ENCODE measurements around the gene PTGIR.

PTGIR gene

DNA sequence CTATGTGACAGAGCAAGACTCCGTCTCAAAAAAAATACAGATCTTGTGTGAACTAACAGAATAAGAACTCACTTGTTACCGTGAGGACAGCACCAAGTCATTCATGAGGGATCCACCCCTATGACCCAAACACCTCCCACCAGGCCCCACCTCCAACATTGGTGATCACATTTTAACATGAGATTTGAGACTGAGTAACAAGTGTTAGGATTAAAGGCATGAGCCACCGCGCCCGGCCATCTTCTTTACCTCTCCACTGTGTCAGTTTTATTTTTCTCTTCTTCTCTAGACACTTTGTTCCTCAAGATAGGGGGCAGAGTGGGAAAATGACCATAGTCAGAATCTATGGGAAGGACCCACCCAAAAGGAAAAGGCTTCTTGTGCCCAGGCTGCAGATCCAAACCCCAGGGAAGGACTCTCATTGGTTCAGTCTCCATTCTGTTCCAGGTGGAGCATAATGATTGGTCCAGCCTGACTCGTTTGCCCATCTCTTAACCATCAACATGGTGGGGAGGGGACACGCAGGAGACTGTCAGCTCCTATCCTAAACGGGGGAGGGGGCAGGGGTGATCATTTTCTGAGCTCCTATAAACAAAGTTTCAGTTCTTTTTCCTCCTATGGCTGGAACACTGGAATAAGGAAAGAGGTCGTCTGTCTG, 25.0 kb downstream of the PTGIR start:
- DNase-seq: no peak

DNA sequence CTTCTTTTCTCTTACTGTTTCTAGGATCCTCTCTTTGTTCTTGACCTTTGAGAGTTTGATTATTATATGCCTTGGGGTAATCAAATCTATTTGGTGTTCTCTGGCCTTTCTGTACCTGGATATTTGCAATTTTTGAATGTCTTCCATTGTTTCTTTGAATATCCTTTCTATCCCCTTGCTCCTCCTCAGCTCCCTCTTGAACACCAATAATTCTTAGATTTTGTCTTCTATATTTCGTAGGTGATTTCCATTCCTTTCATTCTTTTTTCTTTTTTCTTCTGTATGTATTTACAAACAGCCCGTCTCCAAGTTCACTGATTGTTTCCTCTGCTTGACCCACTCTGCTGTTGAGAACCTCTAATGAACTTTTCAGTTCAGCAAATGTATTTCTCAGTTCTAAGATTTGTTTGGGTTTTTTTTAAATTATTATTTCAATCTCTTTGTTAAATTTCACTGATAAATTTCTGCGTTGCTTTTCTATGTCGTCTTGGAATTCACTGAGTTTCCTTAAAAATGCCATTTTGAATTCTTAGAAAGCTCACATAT, 26.4 kb downstream of the PTGIR start:
- no peak for DNase-seq

DNA sequence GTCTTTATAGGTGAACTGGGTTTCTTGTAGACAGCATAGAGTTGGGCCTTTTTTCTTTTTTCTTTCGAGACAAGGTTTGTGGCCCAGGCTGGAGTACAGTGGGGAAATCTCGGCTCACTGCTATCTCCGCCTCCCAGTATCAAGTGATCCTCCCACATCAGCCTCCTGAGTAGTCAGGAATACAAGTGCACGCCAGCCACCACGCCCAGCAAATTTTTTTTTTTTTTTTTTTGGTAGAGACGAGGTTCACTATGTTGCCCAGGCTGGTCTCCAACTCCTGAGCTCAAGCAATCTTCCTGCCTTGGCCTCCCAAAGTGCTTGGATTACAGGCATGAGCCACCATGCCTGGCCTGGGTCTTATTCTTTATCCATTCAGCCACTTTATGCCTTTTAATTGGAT, 28.9 kb downstream of the PTGIR start:
- DNase-seq: no peak

DNA sequence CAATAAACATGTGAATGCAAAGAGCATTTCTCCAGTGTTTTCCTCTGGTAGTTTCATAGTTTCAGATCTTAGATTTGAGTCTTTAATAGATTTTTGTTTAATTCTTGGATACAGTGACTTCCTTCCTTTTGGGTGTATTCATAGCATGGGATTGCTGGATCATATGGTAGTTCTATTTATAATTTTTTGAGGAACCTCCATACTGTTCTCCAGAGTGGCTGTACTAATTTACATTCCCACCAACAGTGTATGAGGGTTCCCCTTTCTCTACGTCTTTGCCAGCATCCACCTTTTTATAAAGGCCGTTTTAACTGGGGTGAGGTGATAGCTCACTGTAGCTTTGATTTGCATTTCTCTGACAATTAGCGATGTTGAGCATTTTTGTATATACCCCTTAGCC, 33.0 kb downstream of the PTGIR start:
- no peak for DNase-seq

DNA sequence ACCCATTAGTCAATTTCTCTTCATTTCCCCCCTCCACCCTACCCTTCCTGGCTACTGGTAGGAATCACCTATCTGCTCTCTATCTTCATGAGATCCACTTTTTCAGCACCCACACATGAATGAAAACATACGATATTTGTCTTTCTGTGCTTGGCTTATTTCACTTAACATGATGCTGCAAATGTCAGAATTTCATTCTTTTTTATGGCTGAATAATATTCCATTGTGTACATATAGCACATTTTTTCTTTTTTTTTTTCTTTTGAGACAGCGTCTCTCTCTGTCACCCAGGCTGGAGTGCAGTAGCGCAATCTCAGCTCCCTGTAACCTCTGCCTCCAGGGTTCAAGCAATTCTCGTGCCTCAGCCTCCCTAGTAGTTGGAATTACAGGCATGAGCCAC, 33.6 kb downstream of the PTGIR start:
- no peak for DNase-seq

DNA sequence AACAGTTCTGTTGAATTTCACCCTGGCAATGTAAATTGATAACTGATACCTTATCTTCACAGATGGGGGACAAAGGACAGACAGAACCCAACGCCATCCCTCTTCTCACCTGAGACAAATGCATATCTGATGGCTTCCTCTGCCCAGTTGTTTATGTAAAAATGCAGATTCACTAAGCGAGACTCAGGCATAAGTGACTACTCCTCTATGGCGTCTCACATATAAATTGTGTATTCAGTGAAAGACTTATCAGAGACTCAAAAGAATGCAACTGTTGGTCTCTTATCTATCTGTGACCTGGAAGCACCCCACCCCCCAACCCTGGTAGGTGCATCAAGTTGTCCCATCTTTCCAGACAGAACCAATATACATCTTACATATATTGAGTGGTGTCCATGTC, 37.0 kb downstream of the PTGIR start:
- DNase-seq: no peak

DNA sequence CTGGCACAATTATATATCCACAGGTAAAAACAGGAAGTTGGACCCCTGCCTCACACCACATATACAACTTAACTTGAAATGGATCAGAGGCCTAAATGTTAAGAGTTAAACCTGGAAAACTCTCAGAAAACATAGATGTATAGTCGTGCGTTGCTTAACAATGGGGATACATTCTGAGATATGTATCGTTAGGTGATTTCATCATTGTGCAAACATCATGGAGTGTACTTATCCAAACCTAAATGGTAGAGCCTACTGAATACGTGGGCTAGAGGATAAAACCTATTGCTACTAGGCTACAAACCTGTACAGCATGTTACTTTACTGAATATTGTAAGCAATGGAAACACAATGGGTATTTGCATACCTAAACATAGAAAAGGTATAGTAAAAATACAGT, 38.6 kb downstream of the PTGIR start:
- DNase-seq: no peak

DNA sequence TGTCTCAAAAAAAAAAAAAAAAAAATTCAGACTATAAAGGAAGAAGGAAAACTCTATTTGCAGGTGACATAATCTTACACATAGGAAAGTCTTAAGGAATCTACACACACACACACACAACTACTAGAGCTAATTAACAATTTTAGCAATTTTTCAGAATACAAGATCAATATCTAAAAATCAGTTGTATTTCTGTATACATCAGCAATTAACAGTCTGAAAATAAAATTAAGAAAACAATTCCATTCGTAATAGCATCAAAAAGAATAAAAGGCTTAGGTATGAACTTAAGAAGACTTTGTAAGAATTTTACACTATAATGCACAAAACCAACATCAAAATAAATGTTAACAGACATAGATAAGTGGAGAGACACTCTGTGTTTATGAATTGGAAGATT, 39.4 kb downstream of the PTGIR start:
- DNase-seq: no peak

DNA sequence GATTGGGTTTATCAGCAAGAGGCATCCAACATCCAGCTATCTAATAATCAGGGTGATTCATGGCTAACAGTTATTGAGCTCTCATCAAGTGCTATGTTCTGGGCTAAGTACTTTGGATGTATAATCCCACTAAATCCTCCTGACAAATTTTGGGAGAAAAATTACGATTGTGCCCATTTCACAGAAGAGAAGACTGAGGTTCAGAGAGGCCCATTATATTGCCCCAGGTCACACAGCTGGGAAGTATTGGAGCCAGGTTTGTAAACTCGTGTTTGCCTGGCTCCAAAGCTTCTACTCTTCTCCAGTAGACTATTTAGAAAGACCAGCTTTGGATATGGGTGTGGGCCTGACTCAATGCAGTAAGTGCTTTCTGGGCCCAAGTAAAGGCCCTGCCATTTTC, 44.6 kb downstream of the PTGIR start:
- DNase-seq: no peak

DNA sequence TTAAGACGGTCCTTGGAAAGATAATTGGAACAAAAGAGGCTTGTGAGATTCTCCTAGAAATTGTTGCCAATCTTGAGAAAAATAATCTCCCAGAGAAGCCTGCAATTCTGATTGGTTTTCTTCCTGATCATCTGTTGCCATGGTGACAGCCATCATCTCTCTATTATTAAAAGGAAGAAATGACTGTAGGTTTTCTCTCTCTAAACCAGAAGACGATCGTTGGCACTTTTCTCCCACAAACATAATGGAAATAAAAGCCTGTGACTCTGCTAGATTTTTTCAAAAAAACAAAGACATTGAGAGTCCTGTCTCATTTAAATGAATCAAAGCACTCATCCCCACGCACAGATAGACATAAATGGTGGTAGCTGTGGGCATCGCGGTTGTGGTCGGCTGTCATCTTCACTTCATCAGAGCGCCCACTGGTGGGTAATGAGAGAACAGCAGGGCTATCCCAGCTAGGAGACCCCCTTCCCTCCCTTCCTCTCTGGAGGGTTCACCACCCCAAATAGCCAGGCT, 45.5 kb downstream of the PTGIR start:
- peak; percentile 49 for DNase-seq

DNA sequence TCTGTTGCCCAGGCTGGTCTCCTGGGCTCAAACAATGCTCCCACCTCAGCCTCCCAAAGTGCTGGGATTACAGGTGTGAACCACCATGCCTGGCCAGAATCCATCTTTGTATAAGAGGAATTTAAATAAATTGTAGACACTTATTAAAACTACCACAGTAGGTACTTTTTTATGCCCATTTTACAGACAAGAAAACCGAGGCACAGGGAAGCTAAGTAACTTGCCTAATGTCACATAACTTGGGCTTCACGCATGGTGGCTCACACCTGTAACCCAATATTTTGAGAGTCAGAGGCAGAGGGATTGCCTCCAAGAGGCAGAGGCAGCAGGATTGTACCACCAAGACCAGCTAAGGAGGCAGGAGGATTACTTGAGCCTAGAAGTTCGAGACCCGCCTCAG, 46.4 kb downstream of the PTGIR start:
- DNase-seq: no peak

DNA sequence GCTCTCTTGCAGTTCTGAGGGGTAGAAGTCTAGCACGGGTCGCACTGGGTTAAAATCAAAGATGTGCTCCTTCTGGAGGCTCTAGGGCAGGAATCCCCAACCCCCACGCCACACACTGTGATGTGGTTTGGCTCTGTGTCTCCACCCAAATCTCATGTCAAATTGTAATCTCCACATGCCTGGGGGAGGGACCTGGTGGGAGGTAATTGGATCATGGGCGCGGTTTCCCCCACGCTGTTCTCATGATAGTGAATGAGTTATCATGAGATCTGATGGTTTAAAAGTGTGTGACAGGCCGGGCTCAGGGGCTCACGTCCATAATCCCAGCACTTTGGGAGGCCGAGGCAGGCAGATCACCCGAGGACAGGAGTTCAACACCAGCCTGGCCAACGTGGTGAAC, 50.4 kb downstream of the PTGIR start:
- peak; percentile 97 for DNase-seq

DNA sequence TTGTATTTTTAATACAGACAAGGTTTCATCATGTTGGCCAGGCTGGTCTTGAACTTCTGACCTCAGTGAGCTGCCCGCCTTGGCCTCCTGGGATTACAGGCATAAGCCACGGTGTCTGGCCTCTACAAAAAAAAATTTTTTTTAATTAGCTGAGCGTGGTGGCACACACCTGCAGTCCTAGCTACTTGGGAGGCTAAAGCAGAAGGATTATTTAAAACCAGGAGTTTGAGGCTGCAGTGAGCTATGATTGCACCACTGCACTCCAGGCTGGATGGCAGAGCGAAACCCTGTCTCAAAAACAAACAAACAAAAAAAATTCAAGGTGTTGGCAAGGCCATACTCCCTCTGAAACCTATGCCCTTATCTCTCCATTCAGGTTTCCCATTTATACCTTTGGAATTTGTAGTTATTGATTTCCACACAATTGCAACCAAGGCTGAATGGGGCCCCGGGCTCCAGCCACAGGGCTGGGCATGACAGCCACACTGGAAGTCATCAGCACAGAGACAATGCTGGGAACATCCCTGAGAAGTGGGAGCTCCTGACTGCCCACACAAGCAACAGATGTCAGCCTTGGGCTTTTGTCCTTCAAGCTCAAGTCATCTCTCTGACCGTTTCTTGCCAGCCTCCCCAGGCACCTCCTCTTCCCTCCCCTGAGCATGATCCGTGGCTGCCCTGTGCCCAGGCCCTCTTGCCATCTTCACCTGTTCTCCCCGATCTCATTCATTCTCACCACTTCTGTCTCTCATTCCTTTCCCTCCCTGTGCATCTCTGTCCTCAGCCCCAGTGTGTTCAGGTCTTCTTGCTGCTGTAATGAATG, 51.0 kb downstream of the PTGIR start:
- DNase-seq: peak; percentile 76

DNA sequence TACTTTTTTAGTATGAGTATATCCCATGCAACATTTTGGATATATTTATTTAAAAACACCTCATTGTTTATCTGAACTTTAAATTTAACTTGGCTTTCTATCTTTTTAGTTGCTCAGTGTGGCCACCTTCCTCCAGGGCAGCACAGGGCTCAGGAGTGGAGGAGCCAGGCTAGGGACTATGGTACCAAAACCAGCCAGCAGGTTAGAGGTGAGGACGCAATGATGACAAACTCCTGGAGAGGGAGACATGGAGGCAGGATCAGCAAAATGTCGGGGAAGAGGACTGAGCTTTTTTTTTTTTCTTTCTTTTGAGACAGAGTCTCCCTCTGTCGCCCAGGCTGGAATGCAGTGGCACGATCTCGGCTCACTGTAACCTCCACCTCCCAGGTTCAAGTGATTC, 53.4 kb downstream of the PTGIR start:
- peak; percentile 83 for DNase-seq
